Kidney epithelial cell (primary cell): ENCODE data around the gene OR10J4. TPM values are rescaled to one million over a fixed set of nuclear protein-coding genes. Genes with fewer than 3 reads are reported as not detected.

ENCODE experiments used
- DNase-seq: peaks from one replicate; pipeline ENCODE4 v3.0.0-alpha.2; 2010; ENCODE audit warnings: low read depth
- H3K27me3 ChIP-seq: 2 replicates; pipeline ENCODE4 v1.6.0; 2011; ENCODE audit warnings: low read length; ENCODE audit not compliant: control insufficient read depth, insufficient read depth
- H3K36me3 ChIP-seq: 2 replicates; pipeline ENCODE4 v1.5.1; 2011; ENCODE audit warnings: low read length; ENCODE audit not compliant: control insufficient read depth, insufficient read depth
- H3K4me3 ChIP-seq: 2 replicates; pipeline ENCODE4 v1.5.1; 2011; ENCODE audit warnings: low read depth, mild to moderate bottlenecking, control low read depth, low read length
- CTCF ChIP-seq: IDR thresholded peaks from 2 replicates; pipeline ENCODE4 v1.5.1; 2011; ENCODE audit warnings: mild to moderate bottlenecking, moderate library complexity, low read length, control low read depth, inconsistent platforms; ENCODE audit not compliant: insufficient read depth, poor library complexity, severe bottlenecking
- total RNA-seq: library from RNA; depleted of rRNA; stranded (reverse); fragments of >200 nt; gene quantifications from 2 replicates; pipeline ENCODE4 v1.2.3, GENCODE V29; 2015

OR10J4 gene
- total RNA-seq, 1 donor from 2014 or later = not detected

GRCh38 chr1:159430985-159431384 is 1.0 kb upstream of the OR10J4 start:
- TF ChIP-seq CTCF = no peak
- no peak for DNase-seq
- Histone ChIP-seq H3K4me3 (no peak overlapping the region), H3K27me3 (no peaks in the 10 kb centered on the region), H3K36me3 (no peaks in the 10 kb centered on the region)

GRCh38 chr1:159436469-159436868 is 4.5 kb downstream of the OR10J4 start:
- H3K27me3 ChIP-seq = no peaks in the 10 kb centered on the region
- DNase-seq = no peak

DNA sequence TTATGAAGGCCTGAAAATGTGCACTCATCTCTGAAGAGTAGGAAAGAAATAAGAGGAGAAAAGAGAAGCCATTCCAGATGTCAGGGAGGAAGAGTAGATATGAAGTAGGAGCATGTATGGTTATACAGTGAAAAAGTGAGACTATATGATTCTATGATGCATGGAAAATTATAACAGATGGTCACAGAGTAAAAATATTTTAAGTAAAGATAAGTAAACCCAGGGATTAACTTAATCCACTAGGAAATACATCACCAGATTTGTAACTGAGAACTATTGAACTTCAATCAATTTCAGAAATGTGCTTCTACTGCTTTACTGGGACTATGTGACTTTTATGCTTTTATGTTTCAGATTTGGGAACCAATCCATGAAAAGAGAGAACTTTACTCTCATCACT is 7.4 kb downstream of the OR10J4 start, which contains the start of gene OR10J1:
TSS of gene OR10J1 (plus strand) at position 301 of the 400 bp plus-strand sequence. CDS start at position 371, 70 bp downstream.
- no peaks in the 10 kb centered on the region for H3K27me3 ChIP-seq
- TF ChIP-seq CTCF = no peak
- DNase-seq = no peak
- H3K4me3 ChIP-seq = no peak within 1 kb of the TSS
- no peaks in the 10 kb centered on the region for H3K36me3 ChIP-seq

More at GRCh38 chr1:159436469-159436868, 4.5 kb downstream of the OR10J4 start:
- Histone ChIP-seq H3K4me3 (no peak overlapping the region), H3K36me3 (no peaks in the 10 kb centered on the region)
- no peak for TF ChIP-seq CTCF

DNA sequence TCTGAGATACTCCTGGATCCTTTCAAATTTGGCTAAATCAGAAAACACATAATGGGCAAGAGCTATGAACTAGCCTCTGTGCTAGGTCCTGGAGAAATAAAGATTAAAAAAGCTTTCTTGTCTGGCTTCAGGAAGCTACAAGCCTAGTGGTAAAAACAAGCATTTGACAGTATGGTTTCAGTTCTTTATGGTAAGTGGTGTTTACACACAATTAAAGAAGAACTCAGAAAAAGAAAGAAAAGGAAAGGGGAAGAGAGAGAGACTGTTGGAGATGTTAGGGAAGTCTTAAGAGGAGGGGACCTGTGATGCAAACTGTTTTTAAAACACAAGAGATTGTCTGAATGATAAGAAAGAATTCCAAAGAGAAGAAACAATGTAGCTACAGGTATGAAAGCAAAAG is 9.4 kb downstream of the OR10J4 start:
- no peaks in the 10 kb centered on the region for H3K36me3 ChIP-seq
- no peak for TF ChIP-seq CTCF
- no peak for DNase-seq
- no peaks in the 10 kb centered on the region for H3K27me3 ChIP-seq
- no peak overlapping the region for H3K4me3 ChIP-seq

GRCh38 chr1:159442428-159442827 is 10.4 kb downstream of the OR10J4 start:
- no peaks in the 10 kb centered on the region for H3K27me3 ChIP-seq
- H3K4me3 ChIP-seq = no peak overlapping the region
- DNase-seq = no peak
- no peaks in the 10 kb centered on the region for H3K36me3 ChIP-seq
- TF ChIP-seq CTCF = no peak

DNA sequence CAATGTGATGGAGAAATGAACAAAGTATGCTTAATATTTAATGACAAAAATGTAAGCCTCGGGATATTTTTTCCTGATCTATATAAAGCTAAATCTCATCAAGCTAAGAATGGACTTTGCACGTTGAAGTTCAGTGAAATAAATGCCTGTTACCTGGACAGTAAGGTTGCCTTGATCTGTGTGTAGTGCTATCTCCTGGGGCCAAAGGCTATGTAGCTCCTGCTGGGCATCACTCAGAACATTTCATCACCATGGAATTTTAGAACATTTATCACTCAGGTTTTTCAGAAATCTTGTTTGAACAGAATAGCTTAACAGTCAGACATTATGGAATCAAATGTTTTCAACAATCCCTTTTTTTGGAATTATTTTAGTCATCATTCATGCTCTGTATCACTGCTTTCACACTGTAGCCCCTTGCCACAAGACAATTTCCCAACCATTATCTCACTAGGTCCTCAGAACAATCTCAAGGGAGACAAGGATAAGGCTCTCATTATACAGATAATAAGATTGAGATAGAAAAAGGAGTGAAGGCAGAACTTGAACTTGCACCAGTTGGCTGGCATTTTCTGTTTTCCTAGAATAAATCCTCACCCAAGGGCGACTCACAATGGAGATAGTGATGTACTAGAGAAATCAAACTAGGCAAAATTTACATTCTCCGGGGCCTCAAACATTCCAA is 11.2 kb downstream of the OR10J4 start:
- Histone ChIP-seq H3K27me3 (no peaks in the 10 kb centered on the region), H3K4me3 (no peak overlapping the region), H3K36me3 (no peaks in the 10 kb centered on the region)
- no peak for TF ChIP-seq CTCF
- no peak for DNase-seq
